Mammary epithelial cell (primary cell): ENCODE results near the gene HPDL.

ENCODE experiments used
- EZH2 ChIP-seq: IDR thresholded peaks from 2 replicates; pipeline ENCODE4 v1.6.1; 2012; ENCODE audit warnings: low read length, inconsistent platforms, borderline replicate concordance
- TF ChIP-seq, protein P1 (sequence below), 2 donors: IDR thresholded peaks in 1 of 2; conservative IDR thresholded peaks in 1 of 2; 2 replicates each; pipeline ENCODE4 v1.5.1; 2011 to 2012; ENCODE audit warnings: inconsistent platforms in 2 of 2, low read length in 2 of 2, mild to moderate bottlenecking in 2 of 2, control low read depth in 1 of 2, low read depth in 1 of 2; ENCODE audit not compliant: insufficient read depth in 1 of 2; ENCODE audit errors: extremely low read depth in 1 of 2

GRCh38 chr1:45337630-45338325 lies 11.1 kb downstream of the HPDL start:
- TF ChIP-seq, protein P1, sequence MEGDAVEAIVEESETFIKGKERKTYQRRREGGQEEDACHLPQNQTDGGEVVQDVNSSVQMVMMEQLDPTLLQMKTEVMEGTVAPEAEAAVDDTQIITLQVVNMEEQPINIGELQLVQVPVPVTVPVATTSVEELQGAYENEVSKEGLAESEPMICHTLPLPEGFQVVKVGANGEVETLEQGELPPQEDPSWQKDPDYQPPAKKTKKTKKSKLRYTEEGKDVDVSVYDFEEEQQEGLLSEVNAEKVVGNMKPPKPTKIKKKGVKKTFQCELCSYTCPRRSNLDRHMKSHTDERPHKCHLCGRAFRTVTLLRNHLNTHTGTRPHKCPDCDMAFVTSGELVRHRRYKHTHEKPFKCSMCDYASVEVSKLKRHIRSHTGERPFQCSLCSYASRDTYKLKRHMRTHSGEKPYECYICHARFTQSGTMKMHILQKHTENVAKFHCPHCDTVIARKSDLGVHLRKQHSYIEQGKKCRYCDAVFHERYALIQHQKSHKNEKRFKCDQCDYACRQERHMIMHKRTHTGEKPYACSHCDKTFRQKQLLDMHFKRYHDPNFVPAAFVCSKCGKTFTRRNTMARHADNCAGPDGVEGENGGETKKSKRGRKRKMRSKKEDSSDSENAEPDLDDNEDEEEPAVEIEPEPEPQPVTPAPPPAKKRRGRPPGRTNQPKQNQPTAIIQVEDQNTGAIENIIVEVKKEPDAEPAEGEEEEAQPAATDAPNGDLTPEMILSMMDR (conservative IDR thresholded peaks at IDR 0.05 in 1 of 2, IDR thresholded peaks at IDR 0.05 in 1 of 2; ENCODE audit: extremely low read depth in 1 of 2, insufficient read depth in 1 of 2, low read depth in 1 of 2, low read length in 2 of 2) = no peak
- TF ChIP-seq EZH2 = no peak
